Suprapubic skin (tissue), 3 donors: ENCODE data around the gene PRR5.

ENCODE experiments used
- POLR2AphosphoS5 ChIP-seq, 3 donors: sonication (generic); formaldehyde crosslinking; IDR thresholded peaks; one replicate each; pipeline ENCODE4 v1.6.1; 2017; ENCODE audit warnings: antibody characterized with exemption in 3 of 3
- TF ChIP-seq, protein P1 (sequence below), 2 donors: fragments of 200-600 bp in 1 of 2; fragments of 450-650 bp in 1 of 2; sonication (generic) in 1 of 2; IDR thresholded peaks; one replicate each; pipeline ENCODE4 v1.5.1; 2016 to 2019; ENCODE audit warnings: antibody characterized with exemption in 2 of 2, mild to moderate bottlenecking in 1 of 2, moderate library complexity in 1 of 2

- no peak for TF ChIP-seq POLR2AphosphoS5 (IDR thresholded peaks at IDR 0.05)
- TF ChIP-seq, protein P1, sequence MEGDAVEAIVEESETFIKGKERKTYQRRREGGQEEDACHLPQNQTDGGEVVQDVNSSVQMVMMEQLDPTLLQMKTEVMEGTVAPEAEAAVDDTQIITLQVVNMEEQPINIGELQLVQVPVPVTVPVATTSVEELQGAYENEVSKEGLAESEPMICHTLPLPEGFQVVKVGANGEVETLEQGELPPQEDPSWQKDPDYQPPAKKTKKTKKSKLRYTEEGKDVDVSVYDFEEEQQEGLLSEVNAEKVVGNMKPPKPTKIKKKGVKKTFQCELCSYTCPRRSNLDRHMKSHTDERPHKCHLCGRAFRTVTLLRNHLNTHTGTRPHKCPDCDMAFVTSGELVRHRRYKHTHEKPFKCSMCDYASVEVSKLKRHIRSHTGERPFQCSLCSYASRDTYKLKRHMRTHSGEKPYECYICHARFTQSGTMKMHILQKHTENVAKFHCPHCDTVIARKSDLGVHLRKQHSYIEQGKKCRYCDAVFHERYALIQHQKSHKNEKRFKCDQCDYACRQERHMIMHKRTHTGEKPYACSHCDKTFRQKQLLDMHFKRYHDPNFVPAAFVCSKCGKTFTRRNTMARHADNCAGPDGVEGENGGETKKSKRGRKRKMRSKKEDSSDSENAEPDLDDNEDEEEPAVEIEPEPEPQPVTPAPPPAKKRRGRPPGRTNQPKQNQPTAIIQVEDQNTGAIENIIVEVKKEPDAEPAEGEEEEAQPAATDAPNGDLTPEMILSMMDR (IDR thresholded peaks at IDR 0.05) = no peak
These were observed 34.7 kb upstream of the PRR5 start for GRCh38 chr22:44667276-44667675.
